GM19328 (cell line): ENCODE data around the gene DMBX1.

Experiments used
- ATAC-seq: cut with Tn5 transposase; IDR thresholded peaks from one replicate; pipeline ENCODE4 v1.9.1; 2021; ENCODE audit warnings: mild to moderate bottlenecking, moderate library complexity; ENCODE audit not compliant: unreplicated experiment

Gene DMBX1

DNA sequence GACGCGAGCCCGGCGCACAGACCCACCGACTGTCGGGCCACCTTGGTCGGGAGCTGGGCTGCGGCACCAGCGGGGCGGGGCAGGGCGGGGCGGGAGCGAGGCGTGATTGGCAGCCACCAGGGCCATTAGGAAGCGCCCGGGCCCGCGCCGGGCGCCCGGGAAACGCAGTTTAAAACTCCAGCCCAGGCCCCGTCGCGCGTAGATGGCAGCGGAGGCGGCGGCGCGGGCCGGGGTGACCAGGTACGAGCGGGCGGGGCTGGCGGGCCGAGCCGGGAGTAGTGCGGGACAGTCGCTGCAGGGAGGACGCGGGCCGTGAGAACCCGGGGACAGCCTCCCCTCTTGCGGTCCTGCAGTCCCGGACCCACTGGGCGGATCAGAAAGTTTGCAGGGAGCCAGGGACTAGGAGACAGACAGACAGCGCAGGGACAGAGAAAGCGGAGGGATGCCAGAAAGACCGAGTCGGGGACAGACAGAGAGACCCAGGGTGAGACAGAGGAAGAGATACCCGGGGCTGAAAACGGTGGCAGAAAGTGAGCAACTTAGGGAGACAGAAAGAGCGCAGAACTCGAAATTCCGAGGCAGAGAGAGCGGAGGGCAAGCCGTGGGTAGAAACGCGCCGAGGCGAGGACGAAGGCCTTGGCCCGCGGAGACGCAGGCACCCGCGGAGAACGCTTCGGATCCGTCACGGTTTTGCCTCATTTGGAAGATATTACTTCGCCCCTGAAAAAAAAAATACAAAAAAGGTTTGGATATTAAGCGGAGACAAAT, at the start of gene DMBX1:
TSS of gene DMBX1 (plus strand) at position 199 of the 768 bp plus-strand sequence. CDS start 17,175 bp downstream, outside the sequence.
- ATAC-seq = no peak

DNA sequence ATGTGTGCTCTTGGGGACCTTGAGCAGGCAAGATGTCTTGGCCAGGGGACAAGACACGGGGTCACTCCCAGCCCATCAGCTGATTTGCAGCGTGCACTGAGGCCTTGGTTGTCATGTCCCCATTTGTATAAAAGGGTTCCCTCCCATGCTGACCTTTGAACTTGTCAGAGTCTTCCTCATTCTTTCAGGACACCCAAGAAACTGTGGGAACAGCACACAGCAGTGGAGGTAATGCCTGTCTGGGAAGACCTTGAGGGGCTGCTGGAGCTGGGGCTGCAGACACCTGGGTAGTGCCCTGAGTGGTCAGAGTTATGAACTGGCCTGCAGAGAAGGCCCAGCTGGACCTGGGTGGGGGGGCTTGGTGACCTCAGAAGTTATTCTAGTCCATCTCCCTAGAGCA, 49.2 kb upstream of the DMBX1 start:
- no peak for ATAC-seq

- ATAC-seq = no peak
Measured at GRCh38 chr1:46442317-46443161, 47.1 kb upstream of the DMBX1 start.

GRCh38 chr1:46444466-46444865, 45.2 kb upstream of the DMBX1 start:
- ATAC-seq = no peak

GRCh38 chr1:46445773-46446256, 43.8 kb upstream of the DMBX1 start:
- ATAC-seq = no peak

- no peak for ATAC-seq
Measured at GRCh38 chr1:46446646-46447498, 42.8 kb upstream of the DMBX1 start.

DNA sequence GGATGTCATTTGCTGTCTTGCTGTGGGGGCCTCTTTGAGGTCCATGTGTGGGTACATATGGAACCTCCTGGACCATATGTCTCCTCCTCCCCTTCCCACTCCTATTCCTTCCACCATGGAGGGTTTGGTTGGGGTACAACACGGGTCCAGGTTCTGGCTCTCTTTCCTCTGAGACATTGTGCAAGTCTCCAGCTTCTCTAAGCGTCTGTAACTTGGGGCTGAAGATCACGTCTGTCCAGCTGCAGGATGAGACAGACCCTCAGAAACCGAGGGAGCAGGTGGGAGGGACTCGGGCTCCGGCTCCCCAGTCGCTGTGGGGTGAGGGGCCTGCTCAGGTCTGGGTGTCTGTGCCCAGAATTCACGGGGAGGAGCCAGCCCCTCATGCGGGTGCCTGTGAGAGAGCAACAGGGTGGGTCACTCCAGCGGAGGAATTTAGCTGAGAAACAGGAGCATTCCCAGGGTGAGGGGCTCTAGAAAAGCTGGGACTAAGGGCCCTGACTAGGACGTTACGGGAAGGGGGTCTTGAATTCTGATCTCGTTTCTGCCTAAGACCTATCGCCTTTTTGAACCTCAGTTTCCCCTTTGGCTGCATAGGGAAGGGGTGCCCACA, 42.0 kb upstream of the DMBX1 start:
- ATAC-seq = no peak

GRCh38 chr1:46448109-46448911, 41.3 kb upstream of the DMBX1 start:
- ATAC-seq = no peak

- ATAC-seq = no peak
Measured at GRCh38 chr1:46449223-46450159, 40.1 kb upstream of the DMBX1 start.

DNA sequence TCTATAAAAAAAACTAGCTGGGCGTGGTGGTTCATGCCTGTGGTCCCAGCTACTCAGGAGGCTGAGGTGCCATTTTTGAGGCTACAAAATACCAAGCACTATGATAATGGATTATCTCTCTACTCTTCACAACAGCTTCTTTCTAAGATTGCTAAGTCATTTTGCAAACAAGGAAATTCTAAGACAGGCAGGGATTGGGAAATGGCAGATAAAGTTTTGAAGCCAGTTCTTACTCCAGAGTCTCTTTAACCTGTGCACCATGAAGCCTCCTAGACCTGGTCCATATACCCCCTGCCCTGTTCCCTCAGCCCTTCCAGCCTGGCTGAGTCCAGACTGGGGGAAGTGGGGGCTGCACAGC, 39.5 kb upstream of the DMBX1 start:
- ATAC-seq = no peak

GRCh38 chr1:46451948-46452930, 37.4 kb upstream of the DMBX1 start:
- no peak for ATAC-seq

DNA sequence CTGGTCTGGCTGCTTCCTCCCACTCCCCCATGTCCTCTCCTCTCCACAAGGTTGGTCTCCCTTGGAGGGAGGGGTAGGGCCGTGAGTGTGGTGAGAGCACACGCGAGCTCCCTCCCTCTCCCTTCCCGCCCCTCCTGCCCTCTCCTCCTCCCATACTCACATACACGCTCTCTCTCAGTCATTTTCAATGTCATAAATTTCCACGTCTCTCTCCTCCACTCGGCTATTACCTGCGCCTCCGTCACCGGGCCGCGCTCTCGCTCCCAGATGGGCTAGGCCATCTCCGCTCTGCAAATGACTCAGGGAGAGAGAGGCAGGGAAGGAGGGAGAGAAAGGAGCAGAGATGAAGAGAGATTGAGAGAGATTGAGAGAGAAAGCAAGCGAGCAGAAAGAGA, 36.7 kb upstream of the DMBX1 start:
- ATAC-seq = no peak

DNA sequence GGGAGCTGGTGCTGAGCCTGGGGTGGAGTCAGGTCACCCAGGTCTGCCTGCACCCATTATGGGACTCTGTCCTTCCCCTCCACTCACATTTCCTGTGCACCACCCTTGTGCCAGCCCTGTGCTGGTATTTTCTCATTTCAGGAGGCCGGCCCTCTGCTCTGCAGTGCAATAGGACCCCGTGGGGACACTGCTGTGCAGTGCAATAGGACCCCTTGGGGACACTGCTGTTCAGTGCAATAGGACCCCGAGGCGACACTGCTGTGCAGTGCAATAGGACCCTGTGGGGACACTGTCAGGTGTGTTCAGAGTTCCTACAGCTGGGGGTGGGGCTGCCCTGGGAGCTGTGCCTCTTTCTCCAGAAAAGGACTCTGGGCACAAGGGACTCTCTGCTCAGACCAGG, 36.2 kb upstream of the DMBX1 start:
- ATAC-seq = no peak

- no peak for ATAC-seq
Measured at GRCh38 chr1:46455951-46456350, 33.7 kb upstream of the DMBX1 start.

GRCh38 chr1:46456411-46456963, 33.1 kb upstream of the DMBX1 start:
- ATAC-seq = no peak

GRCh38 chr1:46457178-46457577, 32.5 kb upstream of the DMBX1 start:
- no peak for ATAC-seq

GRCh38 chr1:46458190-46458589, 31.4 kb upstream of the DMBX1 start:
- no peak for ATAC-seq
